DMS53 treated with DMSO at 0.1 percent for 48 hours (cell line): ENCODE measurements around the gene ZFP69B.
"Not testable (repeated sequence)": the region's sequence is repeated elsewhere in the genome, so short reads cannot be mapped to it uniquely, and the experiment has no call there.

ENCODE experiments used
- DNase-seq: peaks from one replicate; lab custom pipeline; 2025; ENCODE audit not compliant: unreplicated experiment; lab: John Stamatoyannopoulos, UW

The ZFP69B gene

DNA sequence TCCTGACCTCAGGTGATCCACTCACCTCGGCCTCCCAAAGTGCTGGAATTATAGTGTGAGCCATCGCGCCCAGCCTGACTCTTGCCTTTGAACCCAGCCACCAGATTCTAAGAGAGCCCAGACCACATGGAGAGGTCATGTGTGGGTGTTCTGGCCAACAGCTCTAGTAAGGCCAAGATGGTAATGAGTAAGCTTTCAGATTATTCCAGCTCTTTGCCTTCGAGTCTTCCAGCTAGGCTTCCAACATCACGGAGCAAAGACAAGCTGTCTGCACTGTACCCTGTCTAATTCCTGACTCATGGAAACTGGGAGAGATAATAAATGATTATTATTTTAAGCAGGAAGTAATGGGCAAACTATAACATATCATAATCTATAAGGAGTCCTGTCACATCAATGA, 14.8 kb upstream of the ZFP69B start:
- DNase-seq: no peak

DNA sequence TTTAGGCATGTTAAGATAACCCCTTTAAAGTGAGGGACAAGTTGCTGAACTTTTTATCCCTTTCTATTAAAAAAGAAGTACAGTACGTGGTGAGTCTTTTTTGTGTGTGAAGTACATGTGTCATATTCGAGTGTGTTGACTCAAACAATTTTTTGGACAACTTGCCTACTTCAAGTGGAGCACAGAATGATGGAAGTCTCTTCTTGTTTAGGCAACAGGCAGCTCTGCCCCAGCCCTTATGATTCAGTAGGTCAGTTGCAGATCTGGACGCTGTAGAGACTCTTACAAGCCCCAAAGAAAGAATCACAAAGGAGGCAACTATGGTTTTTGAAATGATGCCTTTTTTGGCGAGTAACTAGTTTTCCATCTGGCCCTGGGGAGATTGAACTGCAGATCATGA, 14.4 kb upstream of the ZFP69B start:
- no peak for DNase-seq

DNA sequence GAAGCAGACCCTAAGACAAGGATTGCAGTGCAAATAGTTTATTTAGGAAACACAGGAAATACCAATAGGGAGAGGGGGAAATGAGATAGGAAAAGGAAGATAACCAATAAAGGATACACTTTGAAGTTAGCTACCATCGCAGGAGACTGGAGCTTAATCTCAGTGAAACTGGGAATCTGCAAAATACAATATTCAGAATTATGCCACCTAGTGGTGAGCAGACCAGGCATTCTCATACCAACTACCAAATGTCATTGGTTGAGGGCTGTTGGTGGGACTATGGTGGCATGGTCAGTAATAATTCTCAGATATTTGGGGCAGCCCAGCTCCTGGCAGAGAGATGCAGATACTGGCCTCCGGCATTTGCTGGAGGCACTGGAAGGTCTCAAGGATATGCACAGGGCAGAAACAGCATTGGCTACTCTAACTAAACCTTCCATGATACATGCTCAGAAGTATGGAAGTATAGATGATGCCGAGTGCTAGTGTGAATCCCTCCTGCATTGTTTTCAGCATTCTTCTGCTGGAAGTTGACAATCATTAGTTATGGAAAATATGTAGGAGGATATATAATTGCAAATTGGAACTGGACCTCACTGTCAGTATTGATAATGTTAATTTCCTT, 11.8 kb upstream of the ZFP69B start:
- DNase-seq: peak; percentile 23

DNA sequence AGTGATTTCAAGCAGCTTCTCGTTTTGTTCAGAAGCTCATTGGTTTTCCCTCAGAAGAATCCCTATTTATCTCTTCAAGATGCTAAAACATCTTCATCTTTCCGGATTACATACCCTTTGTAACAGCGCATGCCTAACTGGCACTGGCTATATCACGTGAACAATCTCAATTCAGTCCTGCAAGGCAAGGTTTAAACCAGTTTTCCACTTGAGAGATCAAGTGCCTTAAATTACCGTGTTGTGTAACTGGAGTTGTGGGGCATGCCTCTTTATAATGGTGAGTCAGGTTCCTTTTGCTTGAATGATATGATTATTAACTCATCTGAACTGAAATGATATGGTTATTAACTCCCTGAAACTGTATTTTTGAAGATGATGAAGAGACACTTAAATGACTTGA, 11.0 kb upstream of the ZFP69B start:
- no peak for DNase-seq

DNA sequence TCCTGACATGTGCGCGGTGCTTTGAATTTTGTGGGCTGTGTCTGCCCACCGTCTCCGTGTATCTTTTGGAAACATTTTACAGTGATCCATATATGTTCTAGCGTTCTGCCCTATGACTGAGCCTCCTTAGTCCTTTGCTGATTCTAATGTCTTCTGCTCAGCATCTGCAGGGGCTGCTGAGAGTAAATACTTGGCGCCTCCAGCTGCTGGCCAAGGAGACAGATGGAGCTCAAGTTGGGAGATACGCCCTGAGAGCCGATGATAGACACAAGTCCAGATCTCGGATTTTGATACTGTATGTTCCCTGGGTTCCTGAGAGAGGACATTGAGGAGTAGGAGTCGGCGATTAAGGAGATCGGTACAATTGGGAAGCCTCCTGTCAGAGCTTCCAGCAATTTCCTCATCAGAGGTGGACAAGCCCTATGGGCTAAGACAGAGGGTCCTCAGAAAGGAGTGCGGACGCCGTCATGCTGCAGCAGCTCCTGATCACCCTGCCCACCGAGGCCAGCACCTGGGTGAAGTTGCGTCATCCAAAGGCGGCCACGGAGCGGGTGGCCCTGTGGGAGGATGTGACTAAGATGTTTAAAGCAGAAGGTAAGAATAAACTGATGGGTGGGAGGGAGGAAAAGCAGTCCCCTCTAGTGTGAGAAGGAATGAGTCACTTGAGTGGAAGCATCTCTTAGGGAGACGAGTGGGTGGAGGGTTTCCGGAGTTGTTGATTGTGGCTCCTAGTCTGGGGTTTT, 390 bp downstream of the ZFP69B start:
- DNase-seq: no peak

DNA sequence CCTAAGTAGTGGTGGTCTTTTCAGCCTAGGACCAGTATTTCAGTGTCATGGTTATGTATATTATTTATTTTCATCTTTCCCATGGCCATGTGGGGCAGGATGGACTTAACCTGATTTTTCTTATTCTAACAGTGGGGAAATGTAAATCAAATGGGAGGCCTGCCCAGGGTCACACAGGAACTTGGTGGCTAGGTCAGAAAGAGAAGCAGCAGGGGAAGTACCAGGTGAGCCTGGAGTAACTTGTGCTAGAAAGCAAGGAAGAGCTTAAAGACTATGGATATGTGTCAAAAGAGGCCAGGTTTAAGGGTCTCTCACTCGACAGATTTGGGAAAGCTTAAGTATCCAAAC, 936 bp downstream of the ZFP69B start:
- DNase-seq: no peak

DNA sequence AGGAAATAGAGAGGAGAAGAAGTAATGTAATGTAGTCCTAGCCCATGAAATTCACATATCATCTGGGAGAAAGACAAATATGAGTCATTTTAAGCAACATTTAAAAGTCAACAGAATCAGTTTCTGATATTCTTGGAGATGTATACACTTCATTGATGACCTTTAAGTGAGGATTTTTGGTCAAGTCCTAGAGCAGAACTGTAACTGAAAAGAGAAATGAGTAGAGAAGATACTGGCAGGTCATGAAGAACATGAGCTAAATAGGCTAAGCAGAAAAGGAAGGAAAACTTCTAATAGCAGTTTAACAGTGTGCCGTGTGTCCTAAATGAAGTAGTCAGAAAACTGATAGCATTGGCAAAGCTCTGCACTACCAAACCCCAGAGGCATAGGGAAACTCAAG, 4.6 kb downstream of the ZFP69B start:
- no peak for DNase-seq

DNA sequence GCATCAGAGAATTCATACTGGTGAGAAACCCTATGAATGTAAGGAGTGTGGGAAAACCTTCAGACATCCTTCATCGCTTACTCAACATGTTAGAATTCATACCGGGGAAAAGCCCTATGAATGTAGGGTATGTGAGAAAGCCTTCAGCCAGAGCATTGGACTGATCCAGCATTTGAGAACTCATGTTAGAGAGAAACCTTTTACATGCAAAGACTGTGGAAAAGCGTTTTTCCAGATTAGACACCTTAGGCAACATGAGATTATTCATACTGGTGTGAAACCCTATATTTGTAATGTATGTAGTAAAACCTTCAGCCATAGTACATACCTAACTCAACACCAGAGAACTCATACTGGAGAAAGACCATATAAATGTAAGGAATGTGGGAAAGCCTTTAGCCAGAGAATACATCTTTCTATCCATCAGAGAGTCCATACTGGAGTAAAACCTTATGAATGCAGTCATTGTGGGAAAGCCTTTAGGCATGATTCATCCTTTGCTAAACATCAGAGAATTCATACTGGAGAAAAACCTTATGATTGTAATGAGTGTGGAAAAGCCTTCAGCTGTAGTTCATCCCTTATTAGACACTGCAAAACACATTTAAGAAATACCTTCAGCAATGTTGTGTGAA, 12.8 kb downstream of the ZFP69B start:
- DNase-seq: no peak

DNA sequence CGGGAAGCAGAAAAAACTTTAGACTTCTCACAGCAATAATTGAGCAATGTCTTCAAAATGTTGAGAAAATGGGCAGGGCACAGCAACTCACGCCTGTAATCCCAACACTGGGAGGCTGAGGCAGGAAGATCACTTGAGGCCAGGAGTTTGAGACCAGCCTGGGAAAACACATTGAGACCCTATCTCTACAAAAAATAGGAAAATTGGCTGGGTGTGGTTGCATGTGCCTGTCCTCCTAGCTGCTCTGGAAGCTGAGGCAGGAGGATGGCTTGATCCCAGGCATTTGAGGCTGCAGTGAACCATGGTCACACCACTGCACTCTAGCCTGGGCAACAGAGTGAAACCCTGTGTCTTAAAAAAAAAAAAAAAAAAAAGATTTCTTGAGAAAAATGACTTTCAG, 19.1 kb downstream of the ZFP69B start:
- DNase-seq: no peak

DNA sequence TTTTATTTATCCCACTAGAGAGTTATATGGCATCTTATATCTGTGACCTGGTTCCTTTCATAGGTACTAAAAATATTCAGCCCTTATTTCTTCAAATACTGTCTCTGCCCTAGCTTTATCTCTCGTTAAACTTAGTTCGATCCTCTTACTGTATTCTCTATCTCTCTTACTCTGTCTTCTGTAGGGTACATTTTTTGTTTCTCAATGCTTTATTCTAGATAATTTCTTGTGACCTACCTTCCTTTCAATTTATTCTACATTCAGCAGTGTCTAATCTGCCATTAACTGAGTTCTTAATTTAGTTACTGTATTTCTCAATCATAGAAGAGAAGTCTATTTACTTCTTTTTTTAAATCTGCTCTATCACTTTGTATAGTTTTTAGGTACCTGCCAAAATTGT, 25.0 kb downstream of the ZFP69B start:
- no peak for DNase-seq

DNA sequence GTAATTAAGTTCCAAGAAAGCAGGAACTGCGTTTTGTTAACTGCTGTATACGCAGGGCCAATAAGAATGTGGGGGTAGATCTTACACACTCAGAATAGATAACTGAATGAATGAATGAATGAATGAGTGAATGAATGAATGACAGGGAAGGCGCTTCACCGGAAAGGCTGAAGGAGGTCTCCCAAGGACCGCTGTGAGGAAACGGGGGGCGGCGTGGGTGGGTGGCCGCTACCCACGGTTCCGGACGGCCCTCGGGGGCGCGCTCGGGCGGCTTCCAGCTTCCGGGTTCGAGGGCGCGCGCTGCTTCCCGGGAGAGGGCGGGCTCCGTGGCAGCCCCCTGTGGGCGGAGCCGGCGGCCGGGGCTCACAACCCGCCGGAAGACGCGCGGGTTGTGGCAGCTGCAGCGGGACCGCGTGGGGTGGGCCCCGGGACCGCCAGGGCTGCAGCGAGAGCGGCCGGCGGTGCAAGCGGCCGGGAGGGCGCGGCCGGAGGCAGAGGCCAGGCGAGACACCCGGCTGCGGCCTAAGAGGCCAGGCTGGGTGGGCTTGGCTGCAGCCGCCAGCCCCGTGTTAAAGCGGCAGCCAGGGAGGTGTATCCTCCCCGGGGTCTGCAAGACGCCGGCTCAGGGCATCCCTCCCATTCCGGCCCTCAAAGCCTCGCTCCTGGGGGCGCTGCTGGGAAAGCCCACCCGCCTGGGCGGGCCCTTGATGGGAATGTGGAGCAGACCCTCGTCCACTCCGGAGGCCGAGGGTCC, 26.8 kb downstream of the ZFP69B start, which contains the start of gene ZFP69:
Gene ZFP69 (plus strand): TSS at position 367 of the 754 bp plus-strand sequence. CDS start 2,072 bp downstream, outside the sequence.
- DNase-seq: peak; percentile 54

DNA sequence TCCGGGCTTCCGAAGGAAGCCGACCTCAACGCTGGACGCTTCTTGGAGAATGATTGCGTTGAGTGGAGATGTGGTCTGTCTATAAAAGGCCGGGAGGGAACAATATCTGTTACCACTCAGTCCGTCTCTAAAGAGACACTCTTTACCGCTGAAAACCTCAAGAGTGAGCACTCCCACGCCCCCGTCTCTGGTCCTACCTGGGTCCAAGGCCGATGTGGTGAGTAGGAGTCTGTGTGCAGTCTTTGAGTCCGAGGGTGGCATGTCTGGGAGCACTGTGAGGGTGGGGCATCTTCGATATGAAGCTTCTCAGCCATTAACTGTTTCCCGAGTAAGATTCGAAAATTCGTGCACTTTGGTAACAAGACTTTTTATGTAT, 27.4 kb downstream of the ZFP69B start:
- no peak for DNase-seq

DNA sequence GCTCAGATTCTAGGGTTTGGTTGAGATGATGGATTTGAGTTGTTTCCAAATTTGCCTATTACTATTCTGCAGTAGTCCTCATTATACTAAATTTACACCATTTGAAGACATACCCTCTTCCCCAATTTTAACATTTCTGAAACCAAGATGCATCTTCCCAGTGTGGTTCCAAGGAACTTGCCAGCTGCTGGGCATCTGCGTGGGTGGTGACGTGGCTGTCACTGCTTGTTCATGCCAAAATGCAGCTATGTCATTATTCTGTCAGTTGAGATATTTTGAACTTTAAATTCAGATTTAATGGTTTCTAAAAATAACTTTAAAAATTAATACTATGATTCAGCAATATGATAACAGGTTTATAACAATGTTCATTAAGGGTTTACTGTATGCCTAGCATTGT, 28.0 kb downstream of the ZFP69B start:
- no peak for DNase-seq

DNA sequence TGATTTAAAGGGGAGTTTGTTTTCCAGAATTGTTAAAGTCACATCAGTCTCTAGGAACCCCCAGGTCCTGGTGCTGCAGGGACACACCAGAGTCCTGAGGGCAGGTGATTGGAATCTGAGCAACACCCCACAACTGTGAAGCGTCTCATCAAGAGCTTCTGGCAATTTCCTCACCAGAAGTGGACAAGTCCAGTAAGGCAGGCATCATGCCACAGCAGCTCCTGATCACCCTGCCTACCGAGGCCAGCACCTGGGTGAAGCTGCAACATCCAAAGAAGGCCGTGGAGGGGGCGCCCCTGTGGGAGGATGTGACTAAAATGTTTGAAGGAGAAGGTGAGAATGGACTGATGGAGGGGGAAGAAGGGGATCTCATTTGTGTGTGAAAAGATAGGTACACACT, 28.9 kb downstream of the ZFP69B start:
- DNase-seq: no peak

DNA sequence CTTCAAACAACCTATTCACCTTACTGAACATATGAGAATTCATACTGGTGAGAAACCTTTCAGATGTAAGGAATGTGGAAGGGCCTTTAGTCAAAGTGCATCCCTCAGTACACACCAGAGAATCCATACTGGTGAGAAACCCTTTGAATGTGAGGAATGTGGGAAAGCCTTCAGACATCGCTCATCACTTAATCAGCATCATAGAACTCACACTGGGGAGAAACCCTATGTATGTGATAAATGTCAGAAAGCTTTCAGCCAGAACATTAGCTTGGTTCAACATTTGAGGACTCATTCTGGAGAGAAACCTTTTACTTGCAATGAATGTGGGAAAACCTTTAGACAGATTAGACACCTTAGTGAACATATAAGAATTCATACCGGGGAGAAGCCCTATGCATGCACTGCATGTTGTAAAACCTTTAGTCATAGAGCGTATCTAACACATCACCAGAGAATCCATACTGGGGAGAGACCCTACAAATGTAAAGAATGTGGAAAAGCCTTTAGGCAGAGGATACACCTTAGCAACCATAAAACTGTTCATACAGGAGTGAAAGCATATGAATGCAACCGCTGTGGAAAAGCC, 45.1 kb downstream of the ZFP69B start:
- DNase-seq: no peak

DNA sequence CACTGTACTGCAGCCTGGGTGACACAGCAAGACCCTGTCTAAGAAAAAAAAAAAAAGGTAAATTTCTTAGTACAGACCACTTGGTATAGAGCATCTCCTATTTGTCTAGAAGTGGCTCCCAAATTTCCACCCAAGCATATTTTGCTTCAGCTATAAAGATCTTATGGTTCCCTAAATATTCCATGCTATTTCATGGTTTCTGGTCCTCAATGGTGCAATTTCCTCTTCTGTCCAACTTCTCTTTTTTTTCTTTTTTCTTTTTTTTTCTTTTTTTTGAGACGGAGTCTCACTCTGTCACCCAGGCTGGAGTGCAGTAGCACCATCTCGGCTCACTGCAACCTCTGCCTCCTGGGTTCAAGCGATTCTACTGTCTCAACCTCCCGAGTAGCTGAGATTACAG, 52.4 kb downstream of the ZFP69B start:
- not testable (repeated sequence) for DNase-seq

DNA sequence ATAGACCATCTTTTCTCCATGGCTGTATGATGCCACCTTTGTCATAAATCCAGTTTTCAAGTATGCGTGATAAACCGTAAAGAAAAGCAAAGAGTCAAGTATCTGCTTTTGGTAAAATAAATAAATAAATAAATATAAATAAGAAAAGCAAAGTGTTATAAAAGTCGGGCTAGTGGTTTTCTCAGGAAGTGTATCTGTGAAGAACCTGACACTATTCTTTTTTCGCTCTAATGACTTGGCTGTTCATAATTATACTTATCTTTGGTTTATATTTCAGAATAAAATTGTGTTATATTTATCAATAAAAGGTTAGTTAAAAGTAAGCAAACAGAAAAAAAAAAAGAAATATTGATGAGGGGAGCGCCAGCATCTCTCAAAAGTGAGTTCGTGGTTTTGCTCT, 57.7 kb downstream of the ZFP69B start:
- DNase-seq: no peak

DNA sequence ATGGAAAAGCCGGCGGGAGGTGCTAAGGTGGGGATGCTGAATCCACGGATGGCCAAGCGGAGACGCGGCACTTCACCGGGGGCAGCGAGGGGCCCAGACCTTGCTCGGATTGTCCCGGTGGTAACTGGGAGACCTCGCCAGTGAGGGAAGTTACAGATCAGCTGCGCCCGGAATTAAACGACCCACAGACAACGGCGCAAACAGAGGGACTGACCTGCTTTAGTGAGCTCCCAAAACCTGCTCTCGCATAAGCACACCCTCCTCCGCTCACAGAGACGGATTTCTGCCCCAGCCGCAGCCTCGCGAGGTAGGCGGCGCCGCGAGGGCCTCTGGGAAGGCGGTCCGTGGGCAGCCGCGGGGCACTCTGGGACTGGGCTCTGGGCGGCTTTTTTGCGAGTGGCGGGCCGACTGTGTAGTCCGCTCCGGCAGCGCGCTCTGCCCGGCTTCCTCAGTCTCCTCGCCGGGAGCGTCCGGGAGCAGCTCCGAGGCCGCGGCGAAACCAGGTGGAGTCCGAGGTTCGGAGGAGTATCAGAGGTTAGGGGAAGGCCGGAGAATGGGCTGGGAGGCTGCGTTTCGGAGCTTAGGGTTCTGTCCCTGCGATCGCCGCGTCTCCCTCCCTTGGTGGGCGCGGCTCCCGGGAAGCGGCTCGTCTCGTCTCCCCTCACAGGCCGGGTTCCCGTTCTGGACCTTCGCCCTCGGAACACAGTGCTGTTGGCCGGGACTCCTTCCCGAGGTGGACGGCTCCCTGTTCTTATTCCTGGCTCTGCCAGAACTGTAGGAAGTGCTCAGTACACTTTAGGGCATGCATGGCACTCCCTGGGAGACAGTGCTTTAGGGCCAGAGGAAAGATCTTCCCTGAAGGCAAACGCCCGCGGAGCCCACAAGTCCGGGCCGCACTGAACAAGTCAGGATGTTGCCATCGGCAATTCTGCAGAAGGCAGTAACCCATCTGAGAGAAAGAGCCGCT, 58.4 kb downstream of the ZFP69B start, which contains the start of gene EXO5:
Gene EXO5 (plus strand): TSS at position 393 of the 967 bp plus-strand sequence. CDS start 5,778 bp downstream, outside the sequence.
- DNase-seq: peak; percentile 62
